Nephron (organoid): ENCODE measurements around the gene MTM1.

Source experiments
- H3K27ac Mint-ChIP-seq, 3 experiments: 2 replicates each; pipeline ENCODE4 v1.8.0; 2020; ENCODE audit warnings: mixed read lengths in 3 of 3, mild to moderate bottlenecking in 2 of 3, moderate library complexity in 1 of 3
- H3K27me3 Mint-ChIP-seq: 2 replicates; pipeline ENCODE4 v1.8.0; 2021; ENCODE audit warnings: low read depth, mild to moderate bottlenecking, moderate library complexity, mixed read lengths
- H3K36me3 Mint-ChIP-seq: 2 replicates; pipeline ENCODE4 v1.8.0; 2020; ENCODE audit warnings: low read depth, mixed read lengths
- H3K4me1 Mint-ChIP-seq: 2 replicates; pipeline ENCODE4 v1.8.0; 2020; ENCODE audit warnings: mixed read lengths
- H3K4me3 Mint-ChIP-seq, 3 experiments: 2 replicates each; pipeline ENCODE4 v1.8.0; 2020; ENCODE audit warnings: mild to moderate bottlenecking in 3 of 3, mixed read lengths in 3 of 3, moderate library complexity in 2 of 3
- H3K9me3 Mint-ChIP-seq: 2 replicates; pipeline ENCODE4 v1.8.0; 2020; ENCODE audit warnings: mixed read lengths
- TF ChIP-seq, protein P1 (sequence below), 3 experiments: fragments of 200-600 bp; sonication (generic); IDR thresholded peaks; one replicate each; pipeline ENCODE4 v1.5.0; 2021; ENCODE audit warnings: antibody characterized with exemption in 3 of 3; ENCODE audit not compliant: unreplicated experiment in 3 of 3

MTM1 gene

DNA sequence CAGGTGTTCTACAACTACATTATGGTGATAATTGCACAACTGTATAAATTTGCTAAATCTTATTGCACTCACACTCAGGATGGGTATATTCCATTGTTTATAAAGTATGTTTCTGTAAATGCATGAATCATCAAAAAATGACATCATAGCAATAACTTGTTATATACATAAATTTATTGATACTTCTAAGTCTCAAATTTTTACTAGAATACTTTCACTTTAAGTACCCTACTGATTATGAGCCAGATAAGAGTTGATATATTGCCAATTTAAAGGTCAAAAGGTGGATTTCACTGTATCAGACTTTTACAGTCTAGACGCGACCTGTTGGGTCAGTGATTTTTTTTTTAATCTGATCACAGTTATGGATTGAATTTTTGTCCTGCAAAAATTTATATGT is 87.4 kb downstream of the MTM1 start:
- no peaks in the 10 kb centered on the region for H3K27me3 Mint-ChIP-seq
- H3K4me1 Mint-ChIP-seq = no peaks in the 10 kb centered on the region
- peaks cover 22% of the 10 kb centered on the region for H3K36me3 Mint-ChIP-seq
- TF ChIP-seq, protein P1, sequence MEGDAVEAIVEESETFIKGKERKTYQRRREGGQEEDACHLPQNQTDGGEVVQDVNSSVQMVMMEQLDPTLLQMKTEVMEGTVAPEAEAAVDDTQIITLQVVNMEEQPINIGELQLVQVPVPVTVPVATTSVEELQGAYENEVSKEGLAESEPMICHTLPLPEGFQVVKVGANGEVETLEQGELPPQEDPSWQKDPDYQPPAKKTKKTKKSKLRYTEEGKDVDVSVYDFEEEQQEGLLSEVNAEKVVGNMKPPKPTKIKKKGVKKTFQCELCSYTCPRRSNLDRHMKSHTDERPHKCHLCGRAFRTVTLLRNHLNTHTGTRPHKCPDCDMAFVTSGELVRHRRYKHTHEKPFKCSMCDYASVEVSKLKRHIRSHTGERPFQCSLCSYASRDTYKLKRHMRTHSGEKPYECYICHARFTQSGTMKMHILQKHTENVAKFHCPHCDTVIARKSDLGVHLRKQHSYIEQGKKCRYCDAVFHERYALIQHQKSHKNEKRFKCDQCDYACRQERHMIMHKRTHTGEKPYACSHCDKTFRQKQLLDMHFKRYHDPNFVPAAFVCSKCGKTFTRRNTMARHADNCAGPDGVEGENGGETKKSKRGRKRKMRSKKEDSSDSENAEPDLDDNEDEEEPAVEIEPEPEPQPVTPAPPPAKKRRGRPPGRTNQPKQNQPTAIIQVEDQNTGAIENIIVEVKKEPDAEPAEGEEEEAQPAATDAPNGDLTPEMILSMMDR (IDR thresholded peaks at IDR 0.05; ENCODE audit: unreplicated experiment in 3 of 3) = no peak
- H3K4me3 Mint-ChIP-seq = no peak overlapping the region
- H3K9me3 Mint-ChIP-seq = peaks cover 13% of the 10 kb centered on the region
- no peak overlapping the region for H3K27ac Mint-ChIP-seq

DNA sequence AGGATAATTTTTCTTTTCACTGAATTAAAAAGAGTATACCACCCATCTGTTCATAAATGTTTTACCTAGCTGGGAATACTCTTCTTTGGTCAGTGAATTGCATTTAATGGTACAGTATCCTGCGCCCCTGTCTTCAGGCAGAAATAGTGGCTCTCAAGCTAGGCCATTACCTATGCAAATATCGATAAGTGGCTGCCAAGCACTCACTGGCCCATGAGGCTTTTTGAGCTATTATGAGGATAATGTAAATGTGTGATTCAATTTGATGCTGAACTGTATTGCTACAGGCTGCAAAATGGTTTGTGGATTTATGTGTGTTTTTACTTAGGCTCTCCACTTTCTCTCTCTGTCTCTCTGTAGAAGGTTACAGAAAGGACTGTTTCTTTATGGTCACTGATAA is 94.7 kb downstream of the MTM1 start:
- H3K36me3 Mint-ChIP-seq = peaks cover 39% of the 10 kb centered on the region
- H3K4me3 Mint-ChIP-seq = no peak overlapping the region
- H3K4me1 Mint-ChIP-seq = peaks cover 4% of the 10 kb centered on the region
- H3K9me3 Mint-ChIP-seq = peaks cover 18% of the 10 kb centered on the region
- TF ChIP-seq, protein P1 (IDR thresholded peaks at IDR 0.05; ENCODE audit: unreplicated experiment in 3 of 3) = no peak
- no peak overlapping the region for H3K27ac Mint-ChIP-seq
- H3K27me3 Mint-ChIP-seq = no peaks in the 10 kb centered on the region

DNA sequence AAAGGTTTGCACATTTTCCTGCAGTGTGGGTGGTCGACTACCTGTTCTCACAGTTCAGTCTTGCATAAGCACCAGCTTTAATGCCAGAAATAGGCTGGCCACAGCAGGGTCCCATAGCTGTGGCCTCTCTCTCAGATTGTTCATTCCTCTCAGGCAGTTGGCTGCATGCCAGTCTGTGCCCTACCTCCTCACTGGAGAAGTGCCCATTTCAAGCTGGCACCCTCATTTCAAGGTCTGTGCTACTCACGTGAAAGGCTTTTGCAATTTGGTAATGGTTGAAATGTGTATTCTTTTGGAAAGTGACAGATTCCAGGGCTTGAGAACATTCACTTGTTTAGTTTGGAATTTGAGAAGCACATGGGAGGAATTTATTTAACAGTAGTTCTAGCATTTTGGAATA is 95.9 kb downstream of the MTM1 start:
- Mint-ChIP-seq H3K4me3 (no peak overlapping the region), H3K36me3 (peaks cover 39% of the 10 kb centered on the region), H3K27ac (peak overlapping the region in 1 of 3 experiments; percentile 64), H3K27me3 (no peaks in the 10 kb centered on the region), H3K4me1 (peaks cover 4% of the 10 kb centered on the region), H3K9me3 (peaks cover 18% of the 10 kb centered on the region)
- TF ChIP-seq, protein P1 (IDR thresholded peaks at IDR 0.05; ENCODE audit: unreplicated experiment in 3 of 3) = no peak

DNA sequence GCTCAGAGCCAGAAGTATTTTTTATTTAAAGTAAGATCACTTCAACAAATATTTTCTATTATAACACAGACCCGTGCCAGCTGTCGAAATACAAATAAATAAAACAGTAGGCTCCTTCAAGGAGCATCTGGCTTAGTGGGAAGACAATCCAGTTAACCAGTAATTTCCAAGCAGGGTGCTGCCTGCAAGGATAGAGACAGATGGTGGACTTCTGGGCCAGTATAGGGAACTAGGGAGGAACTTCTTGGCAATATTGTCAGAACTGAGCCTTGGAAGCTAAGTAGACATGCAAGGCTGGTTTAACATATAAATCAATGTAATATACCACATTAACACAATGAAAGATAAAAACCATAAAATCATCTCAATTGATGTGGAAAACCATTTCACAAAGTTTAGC is 107.8 kb downstream of the MTM1 start:
- Mint-ChIP-seq H3K4me3 (no peak overlapping the region), H3K9me3 (peaks cover 11% of the 10 kb centered on the region), H3K27ac (no peak overlapping the region), H3K4me1 (no peaks in the 10 kb centered on the region), H3K27me3 (no peaks in the 10 kb centered on the region), H3K36me3 (peaks cover 3% of the 10 kb centered on the region)
- TF ChIP-seq, protein P1 (IDR thresholded peaks at IDR 0.05; ENCODE audit: unreplicated experiment in 3 of 3) = no peak

DNA sequence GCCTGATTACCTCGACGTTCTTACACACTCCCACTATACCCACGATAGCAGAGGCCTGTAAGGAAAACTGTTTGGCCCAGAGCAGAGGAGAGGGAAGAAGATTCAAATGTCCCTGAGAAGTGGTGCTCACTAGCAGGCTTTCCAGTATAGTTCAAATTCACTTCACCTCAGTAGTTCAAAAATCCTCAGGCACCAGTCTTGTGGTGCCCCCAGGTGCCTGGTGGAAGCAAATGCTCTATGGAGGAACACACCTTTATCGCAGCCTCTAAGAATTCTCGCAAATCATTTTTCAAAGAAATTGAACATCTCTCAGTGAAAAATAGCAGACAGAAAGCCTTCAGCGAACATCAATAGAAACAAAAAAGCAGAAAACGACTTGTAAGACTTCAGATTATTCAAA is 112.6 kb downstream of the MTM1 start:
- H3K27ac Mint-ChIP-seq = no peak overlapping the region
- no peaks in the 10 kb centered on the region for H3K36me3 Mint-ChIP-seq
- no peaks in the 10 kb centered on the region for H3K27me3 Mint-ChIP-seq
- TF ChIP-seq, protein P1 (IDR thresholded peaks at IDR 0.05; ENCODE audit: unreplicated experiment in 3 of 3) = peak in 2 of 3 experiments; percentile 29
- H3K4me1 Mint-ChIP-seq = no peaks in the 10 kb centered on the region
- H3K4me3 Mint-ChIP-seq = no peak overlapping the region
- H3K9me3 Mint-ChIP-seq = peaks cover 15% of the 10 kb centered on the region

DNA sequence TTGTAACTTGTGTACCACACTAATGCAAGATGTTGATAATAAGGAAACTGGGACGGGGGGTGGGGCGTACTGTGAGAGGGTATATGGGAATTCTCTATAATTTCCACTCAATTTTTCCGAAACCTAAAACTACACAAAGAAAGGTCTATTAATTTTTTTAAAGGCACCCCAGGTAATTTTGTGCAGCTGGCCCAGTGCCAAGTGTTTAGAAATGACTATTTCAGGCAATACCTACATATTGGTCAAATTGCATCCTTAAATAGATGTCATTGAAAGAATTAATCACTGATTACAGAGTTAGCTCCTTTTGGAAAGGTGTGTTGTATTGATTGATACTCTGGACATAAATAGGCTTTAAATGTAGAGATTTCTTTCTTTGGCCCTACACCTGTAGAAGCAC is 114.7 kb downstream of the MTM1 start:
- H3K27me3 Mint-ChIP-seq = no peaks in the 10 kb centered on the region
- no peaks in the 10 kb centered on the region for H3K36me3 Mint-ChIP-seq
- H3K4me1 Mint-ChIP-seq = no peaks in the 10 kb centered on the region
- H3K27ac Mint-ChIP-seq = no peak overlapping the region
- peaks cover 12% of the 10 kb centered on the region for H3K9me3 Mint-ChIP-seq
- no peak overlapping the region for H3K4me3 Mint-ChIP-seq
- TF ChIP-seq, protein P1 (IDR thresholded peaks at IDR 0.05; ENCODE audit: unreplicated experiment in 3 of 3) = no peak
